Right ventricle myocardium superior (tissue), 1 donor: ENCODE results near the gene NTN1. TPM values are rescaled to one million over a fixed set of nuclear protein-coding genes. Genes with fewer than 3 reads are reported as not detected.
A peak's percentile ranks its signal among the peaks of the same experiment; 100 is the strongest.

Source experiments
- ATAC-seq: fragments of 200-7000 bp; cut with Tn5 transposase; one replicate; pipeline ENCODE4 v1.9.1; 2020; ENCODE audit warnings: mild to moderate bottlenecking; ENCODE audit not compliant: poor library complexity
- DNase-seq: peaks from one replicate; pipeline ENCODE4 v3.0.0-alpha.2; 2020
- intact Hi-C: fragments of 100-400 bp; cut with DNase I; formaldehyde crosslinking; loops from one replicate; pipeline ENCODE4 v1.11.2; 2022
- total RNA-seq: library from RNA; stranded (reverse); fragmentation: NEBNext Ultra II Directional; extraction: Animal tissue kit (Norgen Biotek cat#: 25700); gene quantifications from one replicate; pipeline ENCODE4 v1.2.1, GENCODE V29; 2021
- donor health status: DM: no; HTN: yes; CAD: no; lungs with severe emphysema.

The NTN1 gene
- total RNA-seq, 1 donor from 2014 or later, result 19.4 TPM

DNA sequence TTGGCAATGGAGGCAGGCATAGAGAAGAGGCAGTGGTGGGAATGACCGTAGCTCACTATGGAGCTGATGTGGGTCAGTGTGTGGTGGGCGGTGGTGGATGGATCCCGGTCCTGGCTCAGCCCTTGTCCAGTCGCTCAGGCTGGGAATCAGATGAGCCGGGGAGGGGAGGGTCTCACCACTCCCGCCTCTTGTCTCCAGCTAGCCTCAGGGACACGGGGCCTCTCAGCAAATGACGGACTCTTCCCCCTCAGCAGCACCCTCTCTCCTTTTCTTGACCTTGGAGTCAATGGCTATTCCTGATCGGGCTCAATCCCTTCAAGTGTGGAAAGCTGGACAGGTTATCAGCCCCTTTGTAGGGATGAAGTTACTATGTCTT lies 208.5 kb downstream of the NTN1 start:
- DNase-seq, result no peak
- intact Hi-C loops, result no loop called here
- no peak for ATAC-seq

DNA sequence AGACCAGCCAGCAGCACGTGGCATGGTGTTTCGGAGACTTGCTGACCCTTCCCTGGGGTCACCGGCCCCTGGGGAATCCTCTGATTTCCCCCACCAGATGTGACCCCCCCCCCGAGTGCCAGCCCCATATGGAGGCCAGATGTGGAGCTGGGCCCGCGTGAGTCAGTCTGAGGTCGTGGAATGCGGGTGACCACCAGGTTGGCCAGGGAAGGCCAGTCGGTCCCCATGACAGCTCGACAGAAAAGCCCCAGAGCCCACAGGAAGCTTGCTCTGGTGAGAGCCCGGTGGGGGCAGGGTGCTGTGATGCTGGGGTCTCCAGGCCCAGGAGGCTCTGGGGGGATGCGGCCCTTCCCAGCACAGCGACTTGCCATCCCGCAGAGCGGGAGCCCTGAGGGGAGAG lies 209.0 kb downstream of the NTN1 start:
- DNase-seq, result no peak

DNA sequence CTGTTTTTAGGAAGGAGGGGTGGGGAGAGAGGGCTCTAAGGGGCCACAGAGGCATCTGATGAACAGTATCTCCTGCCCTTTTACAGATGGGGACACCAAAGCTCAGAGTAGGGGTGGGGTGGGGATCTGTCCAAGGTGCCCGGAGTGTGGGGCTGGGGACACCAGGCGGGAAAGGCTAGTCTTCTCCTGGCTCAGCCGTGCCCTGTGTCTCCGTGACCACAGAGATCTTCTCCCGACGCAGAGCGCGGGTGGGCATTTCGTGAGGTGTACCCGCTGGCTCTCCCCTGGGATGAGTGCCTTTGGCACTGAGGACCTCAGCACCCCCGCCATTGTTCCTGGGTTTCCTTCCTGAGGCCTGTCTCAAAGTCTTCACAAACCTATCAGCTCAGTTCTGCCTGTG lies 209.6 kb downstream of the NTN1 start:
- intact Hi-C loops, result no loop called here
- no peak for ATAC-seq
- DNase-seq, result no peak

More for the DNA sequence above, 209.0 kb downstream of the NTN1 start:
- no peak for ATAC-seq
- intact Hi-C loops, result no loop called here

DNA sequence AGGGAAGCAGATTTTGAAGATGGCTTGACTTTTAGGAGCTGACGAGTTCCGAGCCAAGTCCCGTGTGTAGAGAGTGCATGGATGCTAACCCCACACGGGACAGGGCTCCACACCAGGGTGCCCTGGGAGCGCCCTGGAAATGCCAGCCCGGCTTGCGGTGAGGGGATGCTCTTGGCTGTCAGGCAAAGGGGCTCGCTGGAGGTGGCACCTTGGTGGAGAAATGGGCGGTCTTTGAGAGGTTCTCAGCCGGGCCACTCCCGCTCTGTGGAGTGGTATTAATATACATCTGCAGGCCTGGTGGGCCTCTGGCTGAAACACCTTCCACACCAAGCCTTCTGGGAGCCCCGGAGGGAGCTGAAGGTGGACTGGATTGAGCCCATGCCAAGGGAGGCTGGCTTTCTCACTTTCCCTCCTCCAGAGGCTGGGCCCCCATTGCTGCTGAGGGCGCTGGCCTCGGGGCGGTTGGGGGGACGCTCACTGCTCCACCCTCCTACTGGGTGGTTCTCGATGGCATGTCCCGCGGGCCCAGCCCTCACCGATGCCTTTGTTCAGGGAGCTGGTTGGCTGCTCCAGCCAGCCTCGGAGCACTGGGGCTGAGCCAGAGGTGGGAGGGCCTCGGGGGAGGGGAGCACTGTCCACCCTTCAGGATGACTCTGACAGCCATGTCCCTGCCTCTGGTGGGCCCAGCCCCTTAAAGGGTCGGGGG lies 210.3 kb downstream of the NTN1 start:
- intact Hi-C loops, result no loop called here
- ATAC-seq (no peak), DNase-seq (no peak)

DNA sequence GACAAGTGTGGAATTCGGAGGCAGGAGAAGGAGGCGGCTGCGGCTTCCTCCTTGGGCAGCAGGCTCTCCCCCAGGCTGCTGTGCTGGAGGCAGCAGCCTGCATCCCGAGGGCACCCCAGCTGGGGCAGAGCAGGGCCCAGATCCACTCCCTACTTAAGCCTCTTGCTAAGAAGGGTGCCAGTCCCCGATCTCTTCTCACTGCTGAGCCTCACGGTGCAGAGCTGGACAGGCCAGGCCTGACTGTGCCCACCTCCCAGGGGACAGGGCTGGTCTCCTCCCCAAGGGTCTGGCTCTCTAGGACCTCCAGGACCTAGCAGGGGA lies 210.8 kb downstream of the NTN1 start:
- no peak for DNase-seq
- intact Hi-C loops, result no loop called here
- no peak for ATAC-seq

DNA sequence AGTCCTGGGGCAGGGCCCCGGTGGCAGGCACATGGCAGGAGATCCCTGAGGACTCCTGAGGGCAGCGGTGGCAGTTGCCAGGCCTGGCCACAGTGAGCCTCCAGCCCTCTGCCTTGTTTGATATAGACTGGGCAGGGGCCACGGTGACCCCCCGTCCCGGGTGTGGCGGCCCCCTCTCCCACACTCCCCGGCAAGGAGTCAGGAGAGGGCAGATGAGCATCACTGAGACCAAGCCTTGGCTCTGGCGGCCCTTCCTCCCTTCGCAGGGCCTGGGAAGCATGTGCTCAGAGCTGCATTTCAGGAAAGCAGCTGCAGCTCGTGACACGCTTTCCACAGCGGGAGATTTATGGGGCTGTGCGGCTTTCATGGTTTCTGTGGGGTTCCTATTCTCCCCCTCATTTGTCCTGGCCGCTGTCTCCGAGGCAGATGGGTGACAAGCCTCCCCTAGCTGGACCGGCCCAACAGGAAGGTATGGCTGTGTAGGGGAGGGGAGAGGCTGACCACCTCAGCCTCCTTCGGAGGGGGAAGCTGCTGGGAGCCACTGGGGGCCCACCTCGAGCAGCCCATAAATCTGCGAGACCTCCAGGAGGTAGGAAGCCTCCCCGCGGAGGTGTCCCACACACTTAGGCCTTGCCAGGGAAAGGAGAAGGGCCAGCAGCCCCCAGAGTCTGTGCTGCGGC lies 211.4 kb downstream of the NTN1 start:
- DNase-seq (peak; percentile 20), ATAC-seq (no peak)
- intact Hi-C loops, result no loop called here

DNA sequence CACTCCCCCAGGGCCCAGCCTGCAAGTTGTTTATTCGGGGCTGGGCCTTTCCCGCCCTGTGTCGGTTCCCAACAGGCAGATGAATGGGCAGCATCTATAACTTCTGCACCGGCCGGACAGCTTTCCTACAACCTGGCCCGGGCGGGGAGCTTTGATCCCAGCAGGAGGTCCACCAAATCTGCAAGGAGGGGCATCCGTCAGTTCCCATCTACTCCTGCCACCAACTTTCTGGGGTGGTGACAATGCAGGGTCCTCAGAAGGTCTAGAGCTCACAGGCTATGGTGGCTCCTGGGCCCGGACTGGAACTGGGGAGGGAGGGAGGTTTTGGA lies 211.9 kb downstream of the NTN1 start:
- DNase-seq, result no peak
- no peak for ATAC-seq
- intact Hi-C loops, result no loop called here

DNA sequence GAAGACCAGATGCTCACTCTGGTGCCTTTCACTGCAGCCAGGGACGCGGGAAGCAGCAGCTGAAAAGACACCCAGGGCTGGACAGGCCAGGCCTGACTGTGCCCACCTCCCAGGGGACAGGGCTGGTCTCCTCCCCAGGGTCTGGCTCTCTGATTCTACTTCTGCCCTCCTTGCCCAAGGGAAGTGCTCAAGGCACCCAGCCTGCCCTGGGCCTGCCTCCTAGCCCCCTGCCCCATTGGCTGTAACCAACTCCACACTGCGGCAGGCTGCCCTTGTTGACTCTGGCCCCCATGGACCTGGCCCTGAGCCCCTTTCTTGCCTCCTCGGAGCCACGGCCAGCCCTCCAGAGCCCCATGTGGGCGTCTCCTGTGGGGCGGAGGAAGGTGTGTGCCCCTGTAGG lies 212.5 kb downstream of the NTN1 start:
- DNase-seq (peak; percentile 24), ATAC-seq (no peak)
- intact Hi-C loops, result no loop called here

DNA sequence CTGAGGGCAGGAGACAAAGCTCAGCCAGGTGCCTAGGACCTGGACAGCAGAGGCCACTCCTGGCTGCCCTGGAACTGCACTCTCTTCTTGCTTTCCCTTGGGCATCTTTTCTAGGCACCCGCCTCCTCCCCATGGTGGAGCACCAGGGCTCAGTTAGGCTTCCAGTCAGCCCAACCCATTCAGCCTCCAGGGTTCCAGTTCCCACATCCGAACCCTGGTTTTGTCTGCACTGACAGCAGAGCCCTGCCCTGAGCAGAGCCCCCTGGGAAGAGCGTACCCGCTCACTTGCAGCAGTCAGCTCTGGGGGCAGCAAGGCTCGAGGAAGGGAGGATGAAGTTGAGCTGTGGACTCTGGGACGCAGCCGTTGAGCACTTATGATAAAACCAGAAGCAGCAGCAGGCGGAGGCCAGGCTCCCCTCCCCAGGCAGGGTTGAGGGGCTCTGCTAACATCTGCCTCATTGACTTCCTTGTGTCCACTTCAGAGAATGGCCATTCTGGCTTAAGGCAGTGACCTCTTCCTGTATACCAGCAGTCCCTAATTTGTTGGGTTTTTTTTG lies 213.2 kb downstream of the NTN1 start:
- DNase-seq (peak; percentile 17), ATAC-seq (no peak)
- intact Hi-C loops, result no loop called here

DNA sequence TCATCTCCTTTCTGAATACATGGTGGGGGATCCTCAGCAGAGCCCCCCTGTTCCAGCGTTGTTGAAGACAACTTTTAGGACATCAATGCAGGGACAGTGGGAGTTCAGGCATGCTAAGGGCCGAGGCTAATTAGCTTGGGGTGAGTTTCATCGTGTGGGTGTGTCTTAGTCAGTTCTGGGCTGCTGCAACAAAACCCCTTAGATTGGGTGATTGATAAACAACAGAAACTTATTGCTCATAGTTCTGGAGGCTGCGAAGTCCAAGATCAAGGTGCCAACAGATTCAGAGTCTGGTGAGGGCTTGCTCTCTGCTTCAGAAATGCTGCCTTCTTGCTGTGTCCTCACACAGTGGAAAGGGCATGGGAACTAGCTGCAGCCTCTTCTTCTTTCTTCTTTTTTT lies 214.0 kb downstream of the NTN1 start:
- no peak for DNase-seq
- intact Hi-C loops, result no loop called here
- no peak for ATAC-seq

DNA sequence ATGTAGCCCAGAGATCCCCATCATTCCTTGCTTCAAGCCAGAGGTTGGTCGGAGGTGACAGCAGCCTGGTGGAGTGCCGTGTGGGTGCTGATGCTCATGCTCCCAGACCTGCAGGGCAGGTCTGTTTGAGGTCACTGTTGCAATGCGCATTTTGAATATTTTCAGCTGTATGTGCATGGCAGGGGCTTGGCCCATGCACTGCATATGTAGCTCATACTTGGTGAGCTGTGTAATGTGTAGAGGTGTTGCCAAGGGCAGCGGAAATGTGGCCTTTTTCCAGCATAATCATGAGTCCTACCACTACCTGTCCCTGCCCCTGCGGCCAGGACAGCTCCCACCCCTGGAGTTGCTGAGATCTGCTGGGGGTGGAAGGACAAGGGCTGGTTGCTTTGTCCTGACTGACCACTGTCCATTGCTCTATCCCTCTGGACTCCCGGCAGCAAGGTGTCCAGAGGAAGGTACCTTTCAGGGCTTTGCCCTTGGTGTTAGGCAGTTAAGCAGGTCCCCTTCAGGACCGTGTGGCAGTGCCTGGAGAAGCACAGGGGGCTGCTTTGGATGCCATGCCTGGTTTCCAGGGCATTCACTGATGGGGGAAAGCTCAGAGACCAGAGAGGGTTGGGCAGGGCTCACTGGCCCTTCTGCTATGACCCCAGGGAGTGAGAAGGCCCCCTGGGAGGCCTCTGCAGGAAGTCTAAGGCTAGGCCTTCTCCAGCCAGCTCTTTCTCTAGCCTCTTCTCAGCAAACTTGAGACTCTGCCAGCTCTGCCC lies 215.2 kb downstream of the NTN1 start:
- DNase-seq, result peak; percentile 37
- intact Hi-C loops, result no loop called here
- ATAC-seq, result no peak

DNA sequence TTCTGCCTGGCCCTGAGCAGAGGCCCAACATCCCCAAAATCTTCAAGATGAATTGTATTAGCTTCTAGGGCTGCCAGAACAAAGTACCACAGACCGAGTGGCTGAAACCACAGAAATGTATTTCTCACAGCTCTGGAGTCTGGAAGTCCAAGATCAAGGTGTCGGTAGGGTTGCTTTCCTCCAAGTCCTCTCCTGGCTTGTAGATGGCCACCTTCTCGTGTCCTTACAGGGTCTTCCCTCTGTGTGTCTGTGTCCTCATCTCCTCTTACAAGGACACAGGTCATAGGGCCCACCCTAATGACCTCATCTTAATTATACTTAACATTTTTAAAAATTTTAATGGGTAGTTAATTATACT lies 215.7 kb downstream of the NTN1 start:
- DNase-seq (no peak), ATAC-seq (no peak)
- intact Hi-C loops, result no loop called here

DNA sequence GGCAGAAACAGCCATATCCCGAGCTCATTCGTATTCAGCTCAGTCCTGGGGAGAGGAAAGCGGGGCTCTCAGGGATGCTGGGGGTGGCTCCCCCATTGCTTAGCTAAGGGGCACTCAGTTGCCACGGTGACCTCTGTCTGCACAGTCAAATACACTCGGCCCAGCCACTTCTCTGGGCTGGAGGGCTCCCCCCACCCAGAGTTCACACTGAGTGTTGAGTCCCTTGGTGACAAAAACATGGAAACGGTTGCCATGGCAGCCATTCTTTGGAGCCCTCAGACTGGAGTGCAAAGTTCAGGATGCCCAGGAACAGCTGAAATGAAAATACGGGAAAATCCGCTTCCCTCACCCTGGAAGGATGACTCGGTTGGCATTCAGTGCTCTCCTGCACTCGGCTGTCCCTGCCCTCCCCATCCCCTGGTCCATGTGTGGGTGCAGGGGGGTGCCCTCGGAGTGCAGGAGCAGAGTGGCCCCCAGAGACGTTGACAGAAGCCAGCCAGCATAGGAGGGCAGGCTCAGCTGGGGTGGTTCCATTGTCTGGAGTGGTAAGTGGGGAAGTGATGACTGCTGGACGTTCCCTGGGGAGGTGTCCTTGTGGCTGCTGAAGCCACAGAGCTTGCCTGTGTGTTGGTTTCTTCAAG lies 216.5 kb downstream of the NTN1 start:
- intact Hi-C loops, result no loop called here
- no peak for ATAC-seq
- DNase-seq, result peak; percentile 34

DNA sequence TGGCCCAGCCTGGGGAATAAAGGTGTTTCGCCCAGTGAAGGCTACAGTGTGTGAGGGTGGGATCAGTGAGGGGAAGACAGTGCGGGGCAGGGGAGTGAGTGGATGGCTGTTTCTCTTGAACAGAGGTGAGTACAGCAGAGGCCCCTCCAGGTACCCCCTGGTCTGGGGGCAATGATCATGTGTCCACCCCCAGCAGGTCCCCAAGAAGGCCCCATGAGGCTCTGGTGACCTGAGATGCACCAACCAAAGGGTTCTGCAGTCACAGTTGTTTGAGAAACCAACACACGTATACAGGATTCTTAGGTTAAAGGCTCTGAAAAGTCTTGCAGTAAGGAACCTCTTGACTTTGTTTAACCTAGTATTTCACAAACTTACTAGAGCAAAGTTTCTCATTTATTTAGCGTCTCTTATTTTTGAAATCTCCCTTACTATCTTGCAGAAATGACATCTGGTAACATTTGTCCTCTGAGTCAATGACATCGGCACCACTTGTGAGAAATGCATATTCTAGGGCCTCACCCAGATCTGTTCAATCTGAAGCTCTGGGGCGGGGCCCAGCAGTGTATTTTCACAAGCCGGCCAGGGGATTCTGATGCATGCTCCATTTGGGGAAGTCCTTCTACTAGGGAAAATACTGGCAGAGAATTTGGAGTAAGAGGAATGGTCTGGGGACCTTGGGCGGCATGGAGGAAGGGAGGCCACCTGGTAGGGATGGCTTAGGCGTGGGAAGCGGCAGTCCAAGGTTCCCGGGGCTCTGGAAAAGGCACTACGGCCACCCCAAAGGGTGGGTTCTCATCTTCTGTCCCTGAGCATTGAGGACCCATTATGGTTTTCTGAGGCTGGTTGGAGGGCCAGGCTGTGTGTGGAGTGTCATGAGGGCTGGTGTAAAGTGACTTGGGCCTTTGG lies 217.3 kb downstream of the NTN1 start:
- ATAC-seq (no peak), DNase-seq (peak; percentile 23)
- intact Hi-C loops, result no loop called here

DNA sequence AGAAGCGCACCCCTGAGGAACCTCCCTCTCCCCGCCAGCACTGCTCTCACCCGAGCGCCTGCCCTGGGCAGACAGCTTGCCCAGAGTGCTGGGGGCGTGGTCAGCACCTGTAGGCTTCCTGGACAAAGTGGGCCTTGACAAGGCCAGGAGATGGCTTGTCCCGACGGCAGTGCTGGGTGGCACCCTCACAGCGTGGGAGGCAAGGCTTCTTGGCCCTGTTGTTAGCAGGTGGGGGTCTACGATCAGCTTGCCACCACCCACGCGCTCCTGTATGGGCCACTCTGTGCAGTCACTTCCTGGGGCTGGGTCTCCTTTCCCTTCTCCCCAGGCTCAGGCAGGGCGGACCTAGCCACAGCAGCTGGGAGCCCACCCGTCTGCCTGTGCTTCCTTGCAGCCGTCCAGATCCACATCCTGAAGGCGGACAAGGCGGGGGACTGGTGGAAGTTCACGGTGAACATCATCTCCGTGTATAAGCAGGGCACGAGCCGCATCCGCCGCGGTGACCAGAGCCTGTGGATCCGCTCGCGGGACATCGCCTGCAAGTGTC lies 218.0 kb downstream of the NTN1 start:
- intact Hi-C loops, result no loop called here

DNA sequence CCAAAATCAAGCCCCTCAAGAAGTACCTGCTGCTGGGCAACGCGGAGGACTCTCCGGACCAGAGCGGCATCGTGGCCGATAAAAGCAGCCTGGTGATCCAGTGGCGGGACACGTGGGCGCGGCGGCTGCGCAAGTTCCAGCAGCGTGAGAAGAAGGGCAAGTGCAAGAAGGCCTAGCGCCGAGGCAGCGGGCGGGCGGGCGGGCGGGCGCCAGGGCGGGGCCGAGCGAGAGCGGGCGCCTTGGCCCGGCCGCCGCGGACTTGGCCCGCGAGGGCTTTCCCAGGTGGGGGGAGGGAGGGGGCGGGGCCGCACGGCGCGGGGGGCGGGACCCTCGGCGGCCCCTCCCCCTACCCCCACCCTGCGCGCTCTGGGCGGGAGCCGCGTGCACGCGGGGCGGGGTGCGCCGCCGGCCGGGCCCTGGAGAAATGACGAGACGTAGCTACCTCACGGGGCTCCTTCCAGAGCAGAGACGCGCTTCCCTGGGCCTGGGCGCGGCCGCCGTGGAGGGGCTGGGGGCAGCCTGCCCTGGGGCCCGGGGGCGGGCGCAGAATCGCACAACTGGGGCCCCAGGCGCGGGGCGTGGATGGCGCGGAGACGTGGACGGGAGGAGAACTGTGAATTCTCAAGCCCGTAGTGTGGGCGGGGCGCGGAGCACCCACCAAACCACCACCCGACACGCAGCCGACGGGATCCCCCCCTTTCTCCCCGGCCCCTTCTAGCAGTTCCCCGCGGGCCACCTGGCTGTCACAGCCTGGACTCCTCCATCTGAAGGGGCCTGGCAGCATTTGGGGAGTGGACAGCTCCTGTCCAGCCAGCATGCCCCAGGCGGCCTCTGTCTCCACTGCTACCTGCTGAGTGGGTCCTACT lies 218.7 kb downstream of the NTN1 start:
- DNase-seq, result peak; percentile 87
- intact Hi-C loops, result no loop called here
- peak; percentile 85 for ATAC-seq

More for the DNA sequence above, 218.0 kb downstream of the NTN1 start:
- DNase-seq (no peak), ATAC-seq (no peak)

DNA sequence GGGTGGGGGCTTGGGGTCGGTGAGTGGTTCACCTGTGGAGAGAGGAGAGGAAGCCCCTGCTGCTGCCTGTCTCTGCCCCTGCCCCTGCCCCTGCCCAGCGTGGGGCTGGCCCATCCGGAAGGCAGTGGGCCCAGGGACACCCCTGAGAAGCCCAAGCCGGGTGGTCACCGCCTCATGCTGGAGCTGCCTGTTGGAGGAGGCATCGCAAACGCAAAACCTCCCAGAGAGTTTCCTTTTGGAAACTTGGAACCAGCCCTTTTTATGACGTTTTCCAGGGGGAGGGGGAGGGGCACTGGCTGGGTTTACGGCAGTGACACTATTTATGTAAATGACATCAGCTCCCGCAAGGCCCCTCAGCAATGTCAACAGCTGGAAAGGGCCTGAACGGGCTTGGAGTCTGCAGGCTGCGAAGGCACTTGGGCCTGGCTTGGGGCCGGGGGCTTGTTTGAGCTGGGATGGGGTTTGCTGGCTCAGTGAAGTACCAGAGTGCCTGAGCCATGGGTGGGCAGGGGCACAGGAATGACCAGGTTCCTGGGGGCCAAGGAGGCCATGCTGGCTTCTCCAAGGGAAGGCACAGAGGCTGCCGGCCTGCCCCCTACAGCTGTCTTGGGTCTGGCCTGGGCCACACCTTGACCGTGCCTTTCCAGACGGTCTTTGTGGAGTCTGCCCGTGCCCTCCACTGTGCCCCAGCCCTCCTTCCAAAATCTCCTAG lies 219.5 kb downstream of the NTN1 start:
- DNase-seq (peak; percentile 81), ATAC-seq (peak; percentile 75)
- intact Hi-C loops, result no loop called here
